GM12878 (cell line): ENCODE results near the gene TUBGCP2. TPM values are rescaled to one million over a fixed set of nuclear protein-coding genes. Genes with fewer than 3 reads are reported as not detected.

Experiments used
- ATAC-seq: fragments of 200-7000 bp; cut with Tn5 transposase; 3 replicates; pipeline ENCODE4 v1.9.1; 2020; ENCODE audit warnings: mild to moderate bottlenecking, moderate library complexity
- BruUV-seq: library from RNA; stranded (reverse); fragments of 400-500 nt; replicated peaks from 2 replicates; lab custom pipeline; 2021; lab: Mats Ljungman, UMichigan
- CTCF ChIA-PET: fragments of 300-600 bp; sonication (Branson Sonifier 250); formaldehyde crosslinking; extraction: SDS; loops from one replicate; lab custom pipeline; 2021; ENCODE audit warnings: inconsistent platforms; lab: Yijun Ruan, JAX
- POLR2A ChIA-PET: fragments of 350-600 bp; formaldehyde crosslinking; extraction: SDS; loops from one replicate; lab custom pipeline; 2021; ENCODE audit warnings: inconsistent platforms; lab: Charles Lee
- RAD21 ChIA-PET: fragments of 300-600 bp; sonication (Branson Sonifier 250); formaldehyde crosslinking; loops from one replicate; lab custom pipeline; 2023; ENCODE audit warnings: antibody characterized with exemption; ENCODE audit not compliant: unreplicated experiment; lab: Charles Lee
- SMC1A ChIA-PET: fragments of 300-600 bp; sonication (Branson Sonifier 250); formaldehyde crosslinking; loops from one replicate; lab custom pipeline; 2023; ENCODE audit not compliant: unreplicated experiment, uncharacterized antibody; lab: Charles Lee
- DNase-seq: peaks from one replicate; pipeline ENCODE4 v3.0.0-alpha.2; 2011; ENCODE audit warnings: low read depth, low spot score
- FAIRE-seq: peaks from 3 replicates; lab custom pipeline; 2011; peaks lifted over from hg19 to GRCh38; lab: Jason Lieb, UNC
- H2AFZ ChIP-seq: 2 replicates; pipeline ENCODE4 v1.6.0; 2011; ENCODE audit warnings: low read depth, low read length, control low read depth; ENCODE audit not compliant: control insufficient read depth
- H3K27ac ChIP-seq: 2 replicates; pipeline ENCODE4 v1.5.1; 2011; ENCODE audit warnings: control low read depth; ENCODE audit not compliant: control insufficient read depth, insufficient read depth
- H3K27me3 ChIP-seq, 2 experiments: replicated peaks in 1 of 2; 2 replicates each; pipeline versions ENCODE4 v1.6.0 to v1.6.1; 2011; ENCODE audit warnings: low read length in 1 of 2; ENCODE audit not compliant: control insufficient read depth in 2 of 2, insufficient read depth in 2 of 2
- H3K36me3 ChIP-seq, 2 experiments: 2 replicates each; pipeline ENCODE4 v1.5.1; 2011; ENCODE audit warnings: low read length in 1 of 2; ENCODE audit not compliant: control insufficient read depth in 2 of 2, insufficient read depth in 2 of 2
- H3K4me1 ChIP-seq: 2 replicates; pipeline ENCODE4 v1.6.1; 2011; ENCODE audit warnings: mild to moderate bottlenecking, low read length, moderate library complexity, mixed read lengths; ENCODE audit not compliant: control insufficient read depth, insufficient read depth
- H3K4me2 ChIP-seq: 2 replicates; pipeline ENCODE4 v1.6.0; 2011; ENCODE audit warnings: control low read depth; ENCODE audit not compliant: control insufficient read depth, insufficient read depth
- H3K4me3 ChIP-seq: fragments of 200-600 bp; sonication (generic); 2 replicates; pipeline ENCODE4 v1.5.1; 2016
- H3K79me2 ChIP-seq: 2 replicates; pipeline ENCODE4 v1.6.0; 2011; ENCODE audit warnings: low read length; ENCODE audit not compliant: control insufficient read depth, insufficient read depth
- H3K9ac ChIP-seq: 2 replicates; pipeline ENCODE4 v1.8.0; 2011; ENCODE audit warnings: low read length, control low read depth, mixed read lengths; ENCODE audit not compliant: control insufficient read depth, insufficient read depth
- H3K9me3 ChIP-seq: replicated peaks from 3 replicates; pipeline ENCODE4 v1.5.1; 2011; ENCODE audit warnings: mild to moderate bottlenecking, low read length; ENCODE audit not compliant: control insufficient read depth, insufficient read depth
- H4K20me1 ChIP-seq: 2 replicates; pipeline ENCODE4 v1.6.0; 2011; ENCODE audit not compliant: control insufficient read depth, insufficient read depth
- MXI1 ChIP-seq: fragments of 150-350 bp; IDR thresholded peaks from 2 replicates; pipeline ENCODE4 v1.6.1; 2011; ENCODE audit warnings: low read depth, mild to moderate bottlenecking, inconsistent platforms, low read length, improper control_type of control experiment
- SUZ12 ChIP-seq: fragments of 200-600 bp; sonication (generic); IDR thresholded peaks from one replicate; pipeline ENCODE4 v1.6.1; 2018; ENCODE audit warnings: antibody characterized with exemption, mild to moderate bottlenecking; ENCODE audit not compliant: unreplicated experiment
- TCF12 ChIP-seq: IDR thresholded peaks from 2 replicates; pipeline ENCODE4 v1.6.1; 2011; ENCODE audit warnings: low read depth, mild to moderate bottlenecking, low read length
- WGBS: methylation state at CpG from one replicate; pipeline ENCODE4 v1.1.6; 2016; ENCODE audit warnings: low lambda C conversion rate; ENCODE audit not compliant: insufficient replicate concordance, insufficient coverage; ENCODE audit errors: missing lambda C conversion rate; 5-methylcytosine and 5-hydroxymethylcytosine counted together
- in situ Hi-C: fragments of 300-500 bp; cut with MboI; formaldehyde crosslinking; loops from 9 replicates; pipeline ENCODE4 v1.14.3; 2018; ENCODE audit warnings: mixed read lengths
- intact Hi-C: fragments of 100-400 bp; cut with micrococcal nuclease; formaldehyde crosslinking; loops from one replicate; pipeline ENCODE4 v1.14.2; 2022; ENCODE audit not compliant: unreplicated experiment
- polyA plus RNA-seq, 11 experiments: library from polyadenylated mRNA; depleted of rRNA in 4 of 11; unstranded in 6 of 11; stranded (reverse) in 5 of 11; fragments of >200 nt; fragmentation: Nextera tagmentation in 4 of 11; fragmentation: Illumina TruSeq in 1 of 11; extraction: Ambion mirVana in 4 of 11; extraction: Trizol in 1 of 11; gene quantifications; 1 replicate in 1 of 11; 2 replicates in 10 of 11; pipeline versions ENCODE4 v1.2.1 to v1.2.3, GENCODE V29; 2011 to 2016; ENCODE audit warnings: inconsistent platforms in 2 of 11, missing spikeins in 2 of 11, low read depth in 1 of 11
- total RNA-seq, 4 experiments: library from RNA; depleted of rRNA in 3 of 4; stranded (reverse); fragments of >200 nt in 3 of 4; fragmentation: Illumina TruSeq in 1 of 4; extraction: Trizol in 1 of 4; gene quantifications; 2 replicates each; pipeline versions ENCODE4 v1.2.1 to v1.2.3, GENCODE V29; 2013 to 2021
- TF ChIP-seq, protein P1 (sequence below): fragments of 450-650 bp; conservative IDR thresholded peaks from 2 replicates; pipeline ENCODE4 v1.6.1; 2017; ENCODE audit warnings: mild to moderate bottlenecking, moderate library complexity

The TUBGCP2 gene
- total and polyA plus RNA-seq, 10 of the 15 experiments (the other 5 are each of a cell fraction or from before 2014, with no cell fraction given) = 4.8 to 47.1 (median 34.7) TPM

DNA sequence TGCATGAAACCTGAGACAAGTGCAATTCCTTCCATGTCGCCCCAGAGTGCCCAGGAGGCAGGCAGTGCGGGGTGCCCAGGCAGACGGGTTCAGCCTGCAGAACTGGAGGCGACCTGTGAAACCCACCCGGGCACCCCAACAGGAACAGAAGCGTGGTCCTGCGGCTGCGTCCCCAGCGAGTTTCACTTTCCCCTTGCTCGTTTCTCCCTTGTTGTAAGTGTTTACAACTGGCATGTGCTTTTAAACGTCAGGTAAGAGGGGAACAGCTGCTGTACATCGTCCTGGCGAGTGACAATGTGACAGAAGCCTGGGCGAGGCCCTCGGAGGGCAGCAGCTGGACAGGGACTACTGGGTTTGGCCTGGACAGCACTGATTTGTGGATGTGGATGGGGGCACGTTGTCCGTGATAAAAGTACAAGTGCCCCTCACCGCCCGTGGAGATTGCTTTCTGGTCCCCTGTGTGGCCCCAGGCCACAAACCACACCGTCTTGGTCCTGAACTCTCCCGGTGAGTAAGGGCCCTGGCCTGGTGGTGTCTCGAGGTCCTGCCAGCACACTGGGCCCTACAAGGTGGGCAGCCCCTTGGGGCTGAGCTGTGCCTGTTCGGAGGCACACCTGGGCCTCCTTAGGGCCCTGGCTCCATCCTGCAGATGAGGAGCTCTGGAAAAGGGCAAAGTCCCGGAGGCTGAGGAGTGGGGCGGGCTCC lies 67.0 kb downstream of the TUBGCP2 start:
- no peak for DNase-seq
- Histone ChIP-seq H3K9ac (no peak overlapping the region), H3K27ac (no peak overlapping the region), H3K4me1 (peaks cover 15% of the 10 kb centered on the region), H4K20me1 (no peaks in the 10 kb centered on the region; the same call in 1 of the 2 replicates), H3K9me3 (no peaks in the 10 kb centered on the region), H3K36me3 (no peaks in the 10 kb centered on the region), H2AFZ (no peak overlapping the region), H3K27me3 (peaks cover 0 to 1% of the 10 kb centered on the region in 2 experiments; a peak in 2 of 4 replicates), H3K4me2 (peak overlapping the region; percentile 64), H3K79me2 (no peaks in the 10 kb centered on the region), H3K4me3 (peak overlapping the region; percentile 15; the same call in 1 of the 2 replicates)
- POLR2A ChIA-PET = no interaction called here
- peak; percentile 74 for FAIRE-seq
- in situ Hi-C loops (no loop called here), intact Hi-C loops (no loop called here)
- TF ChIP-seq MXI1 (0 out of 2 replicates have a peak, but pooled peaks have one; percentile 25), TCF12 (peak; percentile 66; the same call in 1 of the 2 replicates), SUZ12 (no peak)
- TF ChIP-seq, protein P1, sequence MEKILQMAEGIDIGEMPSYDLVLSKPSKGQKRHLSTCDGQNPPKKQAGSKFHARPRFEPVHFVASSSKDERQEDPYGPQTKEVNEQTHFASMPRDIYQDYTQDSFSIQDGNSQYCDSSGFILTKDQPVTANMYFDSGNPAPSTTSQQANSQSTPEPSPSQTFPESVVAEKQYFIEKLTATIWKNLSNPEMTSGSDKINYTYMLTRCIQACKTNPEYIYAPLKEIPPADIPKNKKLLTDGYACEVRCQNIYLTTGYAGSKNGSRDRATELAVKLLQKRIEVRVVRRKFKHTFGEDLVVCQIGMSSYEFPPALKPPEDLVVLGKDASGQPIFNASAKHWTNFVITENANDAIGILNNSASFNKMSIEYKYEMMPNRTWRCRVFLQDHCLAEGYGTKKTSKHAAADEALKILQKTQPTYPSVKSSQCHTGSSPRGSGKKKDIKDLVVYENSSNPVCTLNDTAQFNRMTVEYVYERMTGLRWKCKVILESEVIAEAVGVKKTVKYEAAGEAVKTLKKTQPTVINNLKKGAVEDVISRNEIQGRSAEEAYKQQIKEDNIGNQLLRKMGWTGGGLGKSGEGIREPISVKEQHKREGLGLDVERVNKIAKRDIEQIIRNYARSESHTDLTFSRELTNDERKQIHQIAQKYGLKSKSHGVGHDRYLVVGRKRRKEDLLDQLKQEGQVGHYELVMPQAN = no peak
- CTCF ChIA-PET = no interaction called here
- SMC1A ChIA-PET = interaction anchor here (0.9 kb wide), 1 partner anchor 17 kb away, joined by 3 read pairs; no protein-coding TSS in a partner anchor
- WGBS = 5% methylated on average over 24 of the region's 25 CpGs
- BruUV-seq = no TSS peak
- peak; percentile 68 for ATAC-seq
- RAD21 ChIA-PET = no interaction called here
